GM18508 (cell line): ENCODE data around the gene CCDC57.

Experiments used
- ATAC-seq: cut with Tn5 transposase; IDR thresholded peaks from one replicate; pipeline ENCODE4 v1.9.1; 2021; ENCODE audit warnings: moderate number of reproducible peaks; ENCODE audit not compliant: insufficient read depth, unreplicated experiment

CCDC57 gene

GRCh38 chr17:82098939-82099763 lies 113.5 kb downstream of the CCDC57 start:
- ATAC-seq: peak; percentile 2

DNA sequence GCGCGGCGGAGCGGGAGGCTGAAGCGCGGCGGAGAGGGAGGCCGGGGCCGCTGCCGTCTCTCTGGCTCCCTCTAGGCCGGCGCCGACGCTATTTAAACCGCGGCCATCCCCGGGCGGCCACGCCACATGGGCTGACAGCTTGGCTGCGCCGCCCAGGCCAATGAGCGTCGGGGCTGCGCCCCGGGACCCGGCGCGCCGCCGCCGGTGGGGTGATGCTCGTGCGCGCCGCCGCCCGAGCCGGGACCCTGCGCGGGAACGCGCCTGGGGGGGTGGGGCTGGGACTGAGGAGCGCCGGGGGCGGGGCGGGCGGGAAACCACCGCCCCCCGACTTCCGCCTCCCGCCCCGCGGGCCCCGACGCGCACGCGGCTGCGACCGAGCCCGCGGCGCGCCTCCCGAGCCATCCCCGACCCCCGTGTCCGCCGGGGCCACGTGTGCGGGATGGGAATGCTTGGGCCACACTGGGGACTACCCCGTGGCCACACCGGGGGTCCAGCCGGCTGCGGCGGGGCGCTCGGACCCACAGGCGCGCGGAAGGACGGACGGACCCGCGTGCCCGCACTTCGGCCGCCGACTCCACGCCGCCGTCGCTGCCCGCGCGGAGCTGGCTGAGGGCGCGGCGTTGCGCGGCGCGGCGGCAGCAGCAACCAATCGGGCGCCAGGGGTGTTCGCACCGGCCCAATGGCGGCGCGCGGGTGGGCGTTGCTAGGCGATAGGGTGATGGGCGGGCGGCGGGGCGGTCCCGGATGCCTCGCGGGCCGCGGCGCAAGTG lies 114.3 kb downstream of the CCDC57 start, which contains the start of gene FASN:
TSS of gene FASN (minus strand) at position 68 of the 770 bp plus-strand sequence. CDS start 1,791 bp downstream, outside the sequence.
- ATAC-seq: peak; percentile 45

DNA sequence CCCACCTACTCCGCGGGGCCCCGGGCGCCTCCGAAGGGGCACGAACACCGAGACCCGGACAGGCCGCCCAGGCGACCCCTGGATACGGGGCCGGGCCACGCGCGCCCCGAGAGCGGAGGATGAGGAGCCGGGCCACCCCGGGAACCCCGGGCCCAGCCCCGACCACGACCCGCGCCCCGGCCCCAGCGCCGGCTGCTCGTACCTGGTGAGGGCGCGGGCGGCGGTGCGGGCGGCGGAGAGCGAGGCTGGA lies 114.8 kb downstream of the CCDC57 start:
- peak; percentile 4 for ATAC-seq

GRCh38 chr17:82097184-82097918 lies 115.3 kb downstream of the CCDC57 start:
- no peak for ATAC-seq

DNA sequence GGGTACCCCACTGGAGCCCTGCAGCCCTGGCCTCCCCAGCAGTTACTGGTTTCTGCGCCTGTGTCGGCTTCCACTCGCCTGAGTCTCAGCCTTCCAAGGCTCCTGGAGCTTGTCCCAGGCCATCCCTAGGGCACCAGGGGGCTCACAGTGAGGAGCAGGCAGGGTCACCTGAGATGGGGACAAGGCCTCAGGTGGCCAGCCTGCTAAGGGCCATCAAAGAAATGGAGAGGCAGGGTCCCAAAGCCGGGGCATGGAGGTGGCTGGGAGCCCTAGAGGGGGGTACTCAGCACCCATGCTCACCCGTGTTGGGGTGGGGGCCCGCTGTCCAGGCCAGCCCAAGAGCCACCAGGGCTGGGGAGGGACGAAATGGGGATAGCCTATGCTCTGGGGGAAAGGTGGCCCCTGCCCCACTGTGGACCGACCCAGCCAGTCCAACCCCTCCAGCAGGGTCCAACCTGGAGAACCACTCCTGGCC lies 115.9 kb downstream of the CCDC57 start:
- ATAC-seq: no peak

DNA sequence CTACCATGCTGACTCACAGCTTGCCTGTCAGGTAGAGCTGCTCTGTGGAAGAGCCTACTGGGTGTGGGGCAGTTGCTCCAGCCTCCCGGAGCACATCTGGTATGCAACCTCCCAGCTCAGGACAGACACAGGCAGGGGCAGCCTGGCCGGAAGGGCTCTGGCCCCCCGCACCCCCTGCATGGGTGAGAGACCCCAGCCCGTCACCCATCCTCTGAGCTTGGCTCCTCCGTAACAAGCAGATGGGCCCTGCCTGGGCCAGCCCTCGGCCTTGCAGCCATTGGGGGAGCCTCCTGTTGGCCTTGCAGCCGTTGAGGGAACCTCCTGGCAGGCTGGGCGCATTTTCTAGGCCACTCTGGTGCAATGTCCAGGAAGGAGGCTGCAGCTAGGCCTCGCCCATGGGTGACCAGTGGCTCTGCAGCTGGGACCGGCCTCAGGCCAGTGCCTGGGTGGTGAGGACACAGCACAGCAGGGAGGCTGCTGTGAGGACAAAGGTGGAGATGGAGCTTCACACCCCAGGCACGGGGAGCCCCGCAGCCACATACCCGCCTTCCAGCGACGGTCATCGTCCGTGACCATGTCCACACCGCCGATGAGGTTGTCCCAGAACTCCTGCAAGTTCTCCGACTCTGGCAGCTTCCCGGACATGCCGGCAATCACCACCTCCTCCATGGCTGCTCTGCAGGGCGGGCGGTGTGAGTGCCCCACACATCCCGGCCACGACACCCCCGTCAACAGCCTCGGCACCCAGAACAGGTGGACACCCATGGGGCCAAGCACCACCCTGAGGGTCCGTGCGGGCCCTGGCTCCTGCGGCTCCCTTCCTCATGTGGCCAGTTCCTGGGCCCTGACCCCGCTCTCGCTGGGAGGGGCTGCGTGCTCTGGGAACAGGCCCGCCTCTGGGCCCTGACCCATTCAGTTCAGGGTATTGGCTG lies 116.6 kb downstream of the CCDC57 start:
- ATAC-seq: no peak

- ATAC-seq: no peak
These were observed 117.5 kb downstream of the CCDC57 start for GRCh38 chr17:82094931-82095776.

GRCh38 chr17:82092995-82093751 lies 119.5 kb downstream of the CCDC57 start:
- no peak for ATAC-seq

GRCh38 chr17:82092628-82092994 lies 120.0 kb downstream of the CCDC57 start:
- no peak for ATAC-seq

DNA sequence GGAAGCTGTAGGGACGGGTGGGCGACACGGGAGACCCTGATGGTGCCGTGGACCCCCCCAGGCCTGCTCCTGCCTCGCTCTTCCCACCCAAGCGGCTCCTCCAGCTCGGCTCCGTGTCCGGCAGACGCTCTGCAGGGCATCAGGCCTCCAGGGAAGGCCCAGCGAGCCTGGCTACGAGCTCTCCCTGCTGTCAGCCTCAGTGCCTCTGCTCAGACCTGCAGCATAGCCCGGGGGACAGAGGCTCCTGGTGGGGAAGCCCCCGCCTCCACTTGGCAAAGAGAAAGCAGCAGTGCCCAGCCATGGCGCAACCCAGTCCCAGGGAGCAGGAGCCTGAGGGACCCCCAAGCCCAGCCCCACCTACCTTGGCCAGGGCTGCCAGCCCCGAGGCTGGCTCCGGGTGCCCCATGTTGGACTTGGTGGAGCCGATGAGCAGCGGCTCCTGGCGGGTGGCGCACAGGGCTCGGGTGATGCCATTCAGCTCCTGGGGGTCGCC lies 120.5 kb downstream of the CCDC57 start:
- ATAC-seq: no peak

- ATAC-seq: no peak
These were observed 121.2 kb downstream of the CCDC57 start for GRCh38 chr17:82091264-82092066.

DNA sequence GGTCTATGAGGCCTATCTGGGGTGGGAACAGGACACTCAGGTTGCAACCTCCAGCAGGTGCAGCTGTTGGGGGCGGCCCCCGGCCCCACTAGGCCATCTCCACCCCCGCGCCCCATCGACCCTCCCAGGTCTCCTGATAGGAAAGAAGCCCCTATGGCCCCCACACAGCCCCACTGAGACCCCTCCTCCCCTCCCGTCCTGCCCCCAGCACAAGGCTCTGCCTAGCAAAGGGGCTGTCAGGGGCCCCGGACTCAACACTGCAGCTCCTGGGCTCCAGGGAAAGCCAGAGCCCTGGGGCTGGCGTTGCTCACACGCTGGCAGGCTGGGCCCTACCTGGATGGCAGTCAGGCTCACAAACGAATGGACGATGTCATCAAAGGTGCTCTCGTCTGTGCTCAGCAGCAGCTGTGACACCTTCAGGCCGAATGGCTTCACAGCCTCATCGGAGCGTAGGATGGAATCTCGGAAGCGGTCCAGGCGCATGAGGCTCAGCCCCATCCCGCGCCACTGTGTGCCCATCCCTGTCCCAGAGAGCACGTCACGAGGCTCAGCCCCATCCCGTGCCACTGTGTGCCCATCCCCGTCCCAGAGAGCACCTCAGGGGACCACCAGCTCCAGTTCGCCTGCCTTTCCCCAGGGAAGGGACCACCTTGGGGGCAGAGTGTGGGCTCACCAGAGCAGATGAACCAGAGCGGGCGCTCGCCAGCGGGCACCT lies 121.9 kb downstream of the CCDC57 start:
- no peak for ATAC-seq

- no peak for ATAC-seq
These were observed 122.7 kb downstream of the CCDC57 start for GRCh38 chr17:82089723-82090548.

- no peak for ATAC-seq
These were observed 123.6 kb downstream of the CCDC57 start for GRCh38 chr17:82088838-82089722.
